GM12874 (cell line): ENCODE results near the gene SPATA3.

Source experiments
- CTCF ChIP-seq: IDR thresholded peaks from 2 replicates; pipeline ENCODE4 v1.5.1; 2011; ENCODE audit warnings: low read depth, mild to moderate bottlenecking, control low read depth, low read length, moderate library complexity; ENCODE audit not compliant: insufficient read depth

Gene SPATA3

GRCh38 chr2:230972046-230972445 lies 23.9 kb upstream of the SPATA3 start:
- TF ChIP-seq CTCF: no peak

GRCh38 chr2:230974096-230974913 lies 21.6 kb upstream of the SPATA3 start:
- TF ChIP-seq CTCF: no peak

- no peak for TF ChIP-seq CTCF
Measured at GRCh38 chr2:230975927-230976326, 20.0 kb upstream of the SPATA3 start.

DNA sequence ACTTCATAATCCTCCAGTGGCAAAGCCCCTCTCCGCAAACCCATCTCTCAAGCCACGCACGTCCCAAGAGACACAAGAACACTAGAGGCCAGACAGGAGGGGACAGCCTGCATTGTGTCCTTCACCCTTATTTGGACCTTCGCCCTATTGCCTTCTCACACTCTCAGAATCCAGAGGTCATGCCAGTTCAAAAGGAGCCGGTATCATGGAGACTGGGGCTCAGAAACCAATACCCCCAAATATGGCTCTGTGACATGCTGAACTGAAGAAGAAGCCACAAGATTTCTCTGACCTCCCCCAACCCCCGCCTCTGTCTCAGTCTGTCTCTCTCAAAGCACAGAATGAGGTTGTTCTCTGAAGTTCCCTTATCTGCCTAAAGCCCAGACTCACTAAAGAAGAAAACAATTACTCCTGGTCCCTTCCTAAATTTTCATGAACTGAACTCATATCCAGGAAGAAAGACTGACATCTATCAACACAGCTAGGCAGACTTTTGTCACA lies 19.2 kb upstream of the SPATA3 start:
- TF ChIP-seq CTCF: no peak

DNA sequence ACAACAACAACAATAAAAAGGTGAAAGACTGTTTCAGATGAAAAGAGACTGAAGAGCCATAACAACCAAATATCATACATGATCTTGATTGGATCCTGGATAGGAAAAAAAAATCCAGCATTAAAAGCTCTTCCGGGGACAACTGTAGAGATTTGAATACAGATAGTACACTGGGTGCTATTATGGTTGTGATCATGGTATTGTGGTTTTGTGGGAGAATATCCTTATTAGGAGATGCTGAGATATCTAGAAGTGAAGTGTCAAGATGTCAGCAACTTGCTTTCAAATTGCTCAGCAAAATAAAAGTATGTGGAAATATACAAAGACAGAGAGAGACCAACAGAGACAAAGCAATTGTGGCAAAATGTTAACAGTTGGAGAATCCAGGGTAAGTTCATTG lies 15.5 kb upstream of the SPATA3 start:
- TF ChIP-seq CTCF: no peak

GRCh38 chr2:230981704-230982103 lies 14.2 kb upstream of the SPATA3 start:
- no peak for TF ChIP-seq CTCF

GRCh38 chr2:230982126-230982525 lies 13.8 kb upstream of the SPATA3 start:
- no peak for TF ChIP-seq CTCF
